Measurements from ENCODE around the gene IL1RAPL2.

The IL1RAPL2 gene

GRCh38 chrX:105375816-105376215, 809.8 kb downstream of the IL1RAPL2 start:
- H3K9me3 ChIP-seq (ENCODE audit: control insufficient read depth, insufficient read depth, low read length) = no peaks in the 10 kb centered on the region; the same call in 1 of the 2 replicates
- H3K9ac ChIP-seq (ENCODE audit: low read depth, low read length) = no peak overlapping the region
- H3K36me3 ChIP-seq (ENCODE audit: insufficient read depth, low read length) = no peaks in the 10 kb centered on the region
- no peaks in the 10 kb centered on the region for H3K4me1 ChIP-seq (ENCODE audit: insufficient read depth, low read length)

DNA sequence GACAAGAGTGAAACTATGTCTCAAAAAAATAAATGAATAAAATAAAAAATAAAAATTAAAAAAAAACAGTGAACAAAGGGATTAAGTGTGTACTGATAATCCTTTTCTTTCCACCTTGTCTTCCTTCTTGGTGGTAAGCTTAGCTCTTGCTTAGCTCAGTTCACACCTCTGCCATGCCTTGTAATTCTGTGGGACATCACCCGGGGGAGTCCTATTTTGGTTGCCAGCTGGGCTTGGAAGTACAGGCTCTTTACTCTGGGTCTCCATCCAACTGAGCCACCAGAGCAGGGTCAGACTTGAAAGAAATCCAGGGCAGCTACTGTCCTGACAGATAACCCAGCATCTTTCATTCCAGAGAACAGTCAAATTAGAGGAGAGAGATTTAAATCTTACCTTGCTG, 858.7 kb downstream of the IL1RAPL2 start:
- Histone ChIP-seq H3K9me3 (ENCODE audit: control insufficient read depth, insufficient read depth, low read length) (peaks cover 18% of the 10 kb centered on the region), H3K4me1 (ENCODE audit: insufficient read depth, low read length) (peaks cover 12% of the 10 kb centered on the region), H3K9ac (ENCODE audit: low read depth, low read length) (no peak overlapping the region), H3K36me3 (ENCODE audit: insufficient read depth, low read length) (no peaks in the 10 kb centered on the region; the same call in 1 of the 2 replicates)

GRCh38 chrX:105451401-105451800, 885.4 kb downstream of the IL1RAPL2 start:
- no peaks in the 10 kb centered on the region for H3K4me1 ChIP-seq (ENCODE audit: insufficient read depth, low read length)
- H3K9me3 ChIP-seq (ENCODE audit: control insufficient read depth, insufficient read depth, low read length) = no peaks in the 10 kb centered on the region
- H3K9ac ChIP-seq (ENCODE audit: low read depth, low read length) = no peak overlapping the region
- no peaks in the 10 kb centered on the region for H3K36me3 ChIP-seq (ENCODE audit: insufficient read depth, low read length)

- Histone ChIP-seq H3K36me3 (ENCODE audit: insufficient read depth, low read length) (no peaks in the 10 kb centered on the region), H3K9me3 (ENCODE audit: control insufficient read depth, insufficient read depth, low read length) (no peaks in the 10 kb centered on the region), H3K4me1 (ENCODE audit: insufficient read depth, low read length) (no peaks in the 10 kb centered on the region), H3K9ac (ENCODE audit: low read depth, low read length) (no peak overlapping the region)
Observed at GRCh38 chrX:105458846-105459245, 892.8 kb downstream of the IL1RAPL2 start.

DNA sequence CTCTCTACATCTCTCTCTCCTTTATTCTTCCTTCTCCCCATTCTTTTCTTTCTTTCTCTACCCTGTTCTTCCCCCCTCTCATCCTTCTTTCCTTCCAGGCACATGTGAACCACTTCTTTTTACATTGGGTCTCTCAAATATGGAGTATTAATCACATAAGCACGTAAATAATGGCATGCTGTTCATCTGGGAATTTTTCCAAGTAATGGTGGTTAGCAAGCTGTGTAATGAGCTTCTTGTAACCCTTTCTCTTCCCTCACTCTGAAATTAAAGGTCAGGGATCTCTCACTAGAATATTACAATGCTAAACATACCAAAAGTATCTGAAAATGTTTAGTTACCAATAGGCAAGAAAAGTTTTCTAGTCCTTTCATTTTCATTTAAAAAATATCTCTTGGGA, 894.4 kb downstream of the IL1RAPL2 start:
- Histone ChIP-seq H3K4me1 (ENCODE audit: insufficient read depth, low read length) (no peaks in the 10 kb centered on the region), H3K36me3 (ENCODE audit: insufficient read depth, low read length) (no peaks in the 10 kb centered on the region), H3K9ac (ENCODE audit: low read depth, low read length) (no peak overlapping the region), H3K9me3 (ENCODE audit: control insufficient read depth, insufficient read depth, low read length) (no peaks in the 10 kb centered on the region)

DNA sequence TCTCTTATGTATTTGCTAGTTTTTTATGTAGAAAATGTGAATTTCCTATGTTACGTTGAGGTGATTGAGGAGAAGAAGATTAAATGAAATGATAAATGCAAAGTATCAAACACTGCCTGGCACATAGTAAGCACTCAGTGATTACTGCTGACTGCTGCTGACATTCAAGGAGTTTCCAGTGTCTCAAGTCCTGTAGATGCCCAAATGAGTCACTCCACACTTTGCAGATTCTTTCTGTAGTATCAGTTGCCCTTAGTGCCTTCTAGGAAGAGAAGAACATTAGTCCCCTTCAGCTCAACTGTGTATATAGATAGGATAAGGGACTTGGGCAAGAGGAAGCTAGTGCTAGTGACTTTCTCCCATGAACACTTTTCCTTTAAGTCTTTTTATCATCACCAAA, 895.0 kb downstream of the IL1RAPL2 start:
- Histone ChIP-seq H3K4me1 (ENCODE audit: insufficient read depth, low read length) (peaks cover 5% of the 10 kb centered on the region), H3K9ac (ENCODE audit: low read depth, low read length) (no peak overlapping the region), H3K9me3 (ENCODE audit: control insufficient read depth, insufficient read depth, low read length) (no peaks in the 10 kb centered on the region), H3K36me3 (ENCODE audit: insufficient read depth, low read length) (no peaks in the 10 kb centered on the region)

DNA sequence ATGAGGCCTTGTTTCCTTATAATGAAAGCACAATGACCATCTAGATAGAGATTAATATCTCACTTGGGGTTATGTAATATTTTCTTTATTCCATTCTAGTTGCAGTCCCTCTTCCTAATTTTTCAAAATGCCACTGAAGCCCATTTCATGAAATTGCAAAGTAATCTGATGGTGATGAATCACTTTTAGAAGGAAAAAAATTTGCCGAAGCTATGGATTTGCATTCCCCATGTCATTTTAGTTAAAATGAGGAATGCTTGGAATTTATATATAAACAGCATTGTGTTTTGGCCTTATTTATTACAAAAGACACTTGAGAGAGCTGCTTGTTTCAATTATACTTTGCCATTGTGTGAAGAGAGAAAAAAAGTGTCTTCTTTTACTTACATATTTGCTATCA, 896.2 kb downstream of the IL1RAPL2 start:
- Histone ChIP-seq H3K9me3 (ENCODE audit: control insufficient read depth, insufficient read depth, low read length) (no peaks in the 10 kb centered on the region), H3K4me1 (ENCODE audit: insufficient read depth, low read length) (peaks cover 5% of the 10 kb centered on the region), H3K9ac (ENCODE audit: low read depth, low read length) (no peak overlapping the region), H3K36me3 (ENCODE audit: insufficient read depth, low read length) (no peaks in the 10 kb centered on the region)

- no peak overlapping the region for H3K9ac ChIP-seq (ENCODE audit: low read depth, low read length)
- H3K36me3 ChIP-seq (ENCODE audit: insufficient read depth, low read length) = no peaks in the 10 kb centered on the region
- no peaks in the 10 kb centered on the region for H3K9me3 ChIP-seq (ENCODE audit: control insufficient read depth, insufficient read depth, low read length)
- H3K4me1 ChIP-seq (ENCODE audit: insufficient read depth, low read length) = peaks cover 5% of the 10 kb centered on the region
Observed at GRCh38 chrX:105463473-105463872, 897.5 kb downstream of the IL1RAPL2 start.

DNA sequence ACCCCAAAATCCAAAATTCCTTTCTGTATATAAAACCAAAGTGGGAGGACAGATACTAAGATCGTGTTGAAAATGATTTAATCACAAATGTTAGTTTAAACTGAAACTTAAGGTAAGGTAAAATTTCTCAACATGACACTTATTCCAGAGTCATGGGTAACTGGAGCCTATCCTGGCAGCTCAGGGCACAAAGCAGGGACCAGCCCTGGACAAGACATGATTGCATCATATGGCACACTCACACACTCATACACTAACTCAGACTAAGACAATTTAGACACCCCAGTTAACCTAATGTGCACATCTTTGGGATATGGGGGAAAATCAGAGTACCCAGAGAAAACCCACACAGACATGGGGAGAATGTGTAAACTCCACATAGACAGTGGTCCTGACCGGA, 898.6 kb downstream of the IL1RAPL2 start:
- Histone ChIP-seq H3K9ac (ENCODE audit: low read depth, low read length) (no peak overlapping the region), H3K36me3 (ENCODE audit: insufficient read depth, low read length) (no peaks in the 10 kb centered on the region; the same call in 1 of the 2 replicates)

DNA sequence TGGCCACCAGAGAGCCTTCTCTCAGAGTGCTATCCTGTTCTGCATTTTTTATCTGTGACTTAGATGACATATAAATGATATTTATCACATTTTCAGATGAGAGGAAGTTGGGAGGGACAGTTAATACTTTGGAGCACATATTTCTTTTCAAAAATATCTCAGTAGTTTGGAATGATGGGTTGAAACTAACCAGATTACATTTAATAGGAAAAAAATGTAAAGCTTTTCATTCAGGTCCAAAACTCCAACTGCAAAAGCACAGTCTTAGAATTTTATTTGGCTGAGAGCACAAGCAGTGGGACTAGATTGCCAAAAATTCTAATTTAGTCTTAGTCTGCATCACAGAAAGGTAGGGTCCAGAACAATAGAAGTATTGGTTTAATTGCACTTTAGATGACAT, 902.7 kb downstream of the IL1RAPL2 start:
- Histone ChIP-seq H3K4me1 (ENCODE audit: insufficient read depth, low read length) (peaks cover 9% of the 10 kb centered on the region), H3K9ac (ENCODE audit: low read depth, low read length) (no peak overlapping the region), H3K36me3 (ENCODE audit: insufficient read depth, low read length) (no peaks in the 10 kb centered on the region; the same call in 1 of the 2 replicates), H3K9me3 (ENCODE audit: control insufficient read depth, insufficient read depth, low read length) (no peaks in the 10 kb centered on the region)

More for the DNA sequence above, 898.6 kb downstream of the IL1RAPL2 start:
- no peaks in the 10 kb centered on the region for H3K9me3 ChIP-seq (ENCODE audit: control insufficient read depth, insufficient read depth, low read length)
- H3K4me1 ChIP-seq (ENCODE audit: insufficient read depth, low read length) = peaks cover 5% of the 10 kb centered on the region

GRCh38 chrX:105471597-105471996, 905.6 kb downstream of the IL1RAPL2 start:
- H3K9ac ChIP-seq (ENCODE audit: low read depth, low read length) = no peak overlapping the region
- no peaks in the 10 kb centered on the region; the same call in 1 of the 2 replicates for H3K36me3 ChIP-seq (ENCODE audit: insufficient read depth, low read length)
- H3K9me3 ChIP-seq (ENCODE audit: control insufficient read depth, insufficient read depth, low read length) = no peaks in the 10 kb centered on the region
- peaks cover 8% of the 10 kb centered on the region; the same call in 1 of the 2 replicates for H3K4me1 ChIP-seq (ENCODE audit: insufficient read depth, low read length)

- no peaks in the 10 kb centered on the region for H3K9me3 ChIP-seq (ENCODE audit: control insufficient read depth, insufficient read depth, low read length)
- H3K9ac ChIP-seq (ENCODE audit: low read depth, low read length) = no peak overlapping the region
- peaks cover 8% of the 10 kb centered on the region; the same call in 1 of the 2 replicates for H3K4me1 ChIP-seq (ENCODE audit: insufficient read depth, low read length)
- H3K36me3 ChIP-seq (ENCODE audit: insufficient read depth, low read length) = no peaks in the 10 kb centered on the region
Observed at GRCh38 chrX:105475801-105476200, 909.8 kb downstream of the IL1RAPL2 start.

- Histone ChIP-seq H3K36me3 (ENCODE audit: insufficient read depth, low read length) (no peaks in the 10 kb centered on the region), H3K9me3 (ENCODE audit: control insufficient read depth, insufficient read depth, low read length) (no peaks in the 10 kb centered on the region), H3K9ac (ENCODE audit: low read depth, low read length) (no peak overlapping the region), H3K4me1 (ENCODE audit: insufficient read depth, low read length) (0 out of 2 replicates have a peak, but pooled peaks cover 4% of the 10 kb centered on the region)
Observed at GRCh38 chrX:105477351-105477750, 911.4 kb downstream of the IL1RAPL2 start.

- Histone ChIP-seq H3K36me3 (ENCODE audit: insufficient read depth, low read length) (no peaks in the 10 kb centered on the region), H3K4me1 (ENCODE audit: insufficient read depth, low read length) (0 out of 2 replicates have a peak, but pooled peaks cover 1% of the 10 kb centered on the region), H3K9me3 (ENCODE audit: control insufficient read depth, insufficient read depth, low read length) (no peaks in the 10 kb centered on the region), H3K9ac (ENCODE audit: low read depth, low read length) (no peak overlapping the region)
Observed at GRCh38 chrX:105480646-105481310, 914.8 kb downstream of the IL1RAPL2 start.

GRCh38 chrX:105483011-105483410, 917.0 kb downstream of the IL1RAPL2 start:
- H3K9me3 ChIP-seq (ENCODE audit: control insufficient read depth, insufficient read depth, low read length) = no peaks in the 10 kb centered on the region
- no peaks in the 10 kb centered on the region for H3K4me1 ChIP-seq (ENCODE audit: insufficient read depth, low read length)
- H3K9ac ChIP-seq (ENCODE audit: low read depth, low read length) = no peak overlapping the region
- H3K36me3 ChIP-seq (ENCODE audit: insufficient read depth, low read length) = no peaks in the 10 kb centered on the region

All from ES-I3 (cell line).